Mesenchymal stem cell (in vitro differentiated cells and primary cell): ENCODE data around the gene NFKB1.
"Not testable (repeated sequence)": the region's sequence is repeated elsewhere in the genome, so short reads cannot be mapped to it uniquely, and the experiment has no call there.

Experiments
- DNase-seq: peaks from one replicate; pipeline ENCODE4 v3.0.0-alpha.2; 2013
- H2AFZ ChIP-seq: one replicate; pipeline ENCODE4 v1.6.1; 2013; ENCODE audit warnings: low read depth, mild to moderate bottlenecking, control low read depth, inconsistent platforms, low read length, moderate library complexity
- H2AK5ac ChIP-seq: 2 replicates; pipeline ENCODE4 v1.6.1; 2013; ENCODE audit warnings: low read length, moderate library complexity, mild to moderate bottlenecking, inconsistent platforms; ENCODE audit not compliant: severe bottlenecking
- H2BK120ac ChIP-seq: one replicate; pipeline ENCODE4 v1.6.1; 2013; ENCODE audit warnings: low read depth, mild to moderate bottlenecking, inconsistent platforms, low read length, moderate library complexity
- H2BK12ac ChIP-seq, 2 experiments: one replicate each; pipeline ENCODE4 v1.6.1; 2013; ENCODE audit warnings: inconsistent platforms in 2 of 2, low read length in 2 of 2, mild to moderate bottlenecking in 2 of 2, moderate library complexity in 2 of 2, control low read depth in 1 of 2
- H2BK15ac ChIP-seq: one replicate; pipeline ENCODE4 v1.6.1; 2013; ENCODE audit warnings: mild to moderate bottlenecking, low read depth, inconsistent platforms; ENCODE audit not compliant: poor library complexity, severe bottlenecking
- H2BK5ac ChIP-seq: 2 replicates; pipeline ENCODE4 v1.6.1; 2013; ENCODE audit warnings: low read depth, mild to moderate bottlenecking, low read length, control low read depth, inconsistent platforms; ENCODE audit not compliant: poor library complexity, severe bottlenecking
- H3K14ac ChIP-seq, 2 experiments: one replicate each; pipeline ENCODE4 v1.6.1; 2013; ENCODE audit warnings: inconsistent platforms in 2 of 2, low read length in 2 of 2, control low read depth in 1 of 2, mild to moderate bottlenecking in 1 of 2, moderate library complexity in 1 of 2
- H3K18ac ChIP-seq, 2 experiments: one replicate each; pipeline ENCODE4 v1.6.1; 2013; ENCODE audit warnings: inconsistent platforms in 2 of 2, low read length in 2 of 2, control low read depth in 1 of 2, low read depth in 1 of 2, mild to moderate bottlenecking in 1 of 2
- H3K23ac ChIP-seq, 2 experiments: one replicate each; pipeline ENCODE4 v1.6.1; 2013; ENCODE audit warnings: inconsistent platforms in 2 of 2, low read length in 2 of 2, mild to moderate bottlenecking in 2 of 2, moderate library complexity in 2 of 2, control low read depth in 1 of 2
- H3K27ac ChIP-seq: 2 replicates; pipeline ENCODE4 v1.5.1; 2013; ENCODE audit warnings: mild to moderate bottlenecking, moderate library complexity, low read length, control low read depth, inconsistent platforms; ENCODE audit not compliant: poor library complexity, severe bottlenecking
- H3K27me3 ChIP-seq, 2 experiments: 2 replicates each; pipeline versions ENCODE4 v1.6.1 to v1.7.0; 2013; ENCODE audit warnings: low read length in 2 of 2, mild to moderate bottlenecking in 2 of 2, moderate library complexity in 2 of 2, control low read depth in 1 of 2, inconsistent platforms in 1 of 2; ENCODE audit not compliant: control insufficient read depth in 1 of 2, insufficient read depth in 1 of 2
- H3K36me3 ChIP-seq, 2 experiments: 2 replicates each; pipeline versions ENCODE4 v1.6.1 to v1.7.0; 2013; ENCODE audit warnings: low read length in 2 of 2, control low read depth in 1 of 2, inconsistent platforms in 1 of 2, low read depth in 1 of 2, mild to moderate bottlenecking in 1 of 2; ENCODE audit not compliant: insufficient read depth in 2 of 2, control insufficient read depth in 1 of 2
- H3K4ac ChIP-seq, 2 experiments: one replicate each; pipeline ENCODE4 v1.6.1; 2013; ENCODE audit warnings: inconsistent platforms in 2 of 2, low read length in 2 of 2, mild to moderate bottlenecking in 2 of 2, moderate library complexity in 2 of 2, control low read depth in 1 of 2, low read depth in 1 of 2
- H3K4me1 ChIP-seq: 2 replicates; pipeline ENCODE4 v1.6.1; 2013; ENCODE audit warnings: low read depth, low read length, control low read depth; ENCODE audit not compliant: control insufficient read depth, insufficient read depth
- H3K4me2 ChIP-seq: 2 replicates; pipeline ENCODE4 v1.6.1; 2013; ENCODE audit warnings: low read length, mild to moderate bottlenecking, inconsistent platforms; ENCODE audit not compliant: poor library complexity, severe bottlenecking
- H3K4me3 ChIP-seq, 2 experiments: 2 replicates each; pipeline versions ENCODE4 v1.5.1 to v1.7.0; 2013; ENCODE audit warnings: low read length in 2 of 2, mild to moderate bottlenecking in 2 of 2, control low read depth in 1 of 2, low read depth in 1 of 2; ENCODE audit not compliant: insufficient read depth in 1 of 2
- H3K79me1 ChIP-seq: replicated peaks from 2 replicates; pipeline ENCODE4 v1.6.1; 2013; ENCODE audit warnings: mild to moderate bottlenecking, control low read depth, low read length, inconsistent platforms; ENCODE audit not compliant: poor library complexity, severe bottlenecking
- H3K9ac ChIP-seq: 2 replicates; pipeline ENCODE4 v1.7.0; 2013; ENCODE audit warnings: mild to moderate bottlenecking, low read length, moderate library complexity
- H3K9me3 ChIP-seq: 2 replicates; pipeline ENCODE4 v1.7.0; 2013; ENCODE audit warnings: mild to moderate bottlenecking, low read length; ENCODE audit not compliant: control insufficient read depth
- H4K8ac ChIP-seq: one replicate; pipeline ENCODE4 v1.6.1; 2013; ENCODE audit warnings: inconsistent platforms, mild to moderate bottlenecking, low read length, moderate library complexity
- H4K91ac ChIP-seq: one replicate; pipeline ENCODE4 v1.6.1; 2013; ENCODE audit warnings: mild to moderate bottlenecking, low read length, inconsistent platforms
- WGBS: methylation state at CpG from one replicate; pipeline ENCODE4 v1.1.7; 2013; ENCODE audit warnings: mixed read lengths; 5-methylcytosine and 5-hydroxymethylcytosine counted together

The NFKB1 gene

DNA sequence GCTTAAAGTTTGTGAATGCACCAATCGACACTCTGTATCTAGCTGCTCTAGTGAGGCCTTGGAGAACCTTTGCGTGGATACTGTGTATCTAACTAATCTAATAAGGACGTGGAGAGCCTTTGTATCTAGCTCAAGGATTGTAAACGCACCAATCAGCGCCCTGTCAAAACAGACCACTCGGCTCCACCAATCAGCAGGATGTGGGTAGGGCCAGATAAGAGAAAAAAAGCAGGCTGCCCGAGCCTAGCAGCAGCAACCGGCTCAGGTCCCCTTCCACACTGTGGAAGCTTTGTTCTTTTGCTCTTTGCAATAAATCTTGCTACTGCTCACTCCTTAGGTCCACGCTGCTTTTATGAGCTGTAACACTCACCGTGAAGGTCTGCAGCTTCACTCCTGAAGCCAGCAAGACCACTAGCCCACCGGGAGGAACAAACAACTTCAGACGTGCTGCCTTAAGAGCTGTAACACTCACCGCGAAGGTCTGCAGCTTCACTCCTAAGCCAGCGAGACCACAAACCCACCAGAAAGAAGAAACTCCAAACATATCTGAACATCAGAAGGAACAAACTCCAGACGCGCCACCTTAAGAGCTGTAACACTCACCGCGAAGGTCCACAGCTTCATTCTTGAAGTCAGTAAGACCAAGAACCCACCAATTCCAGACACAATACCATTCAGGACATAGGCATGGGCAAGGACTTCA lies 17.0 kb upstream of the NFKB1 start:
- not testable (repeated sequence) for H3K23ac ChIP-seq, H3K4ac ChIP-seq, H2BK5ac ChIP-seq, H3K9ac ChIP-seq, H3K18ac ChIP-seq, H3K4me2 ChIP-seq, H4K91ac ChIP-seq, H2BK15ac ChIP-seq, H2AK5ac ChIP-seq, H3K9me3 ChIP-seq, H3K4me3 ChIP-seq, DNase-seq, H3K27me3 ChIP-seq, H3K14ac ChIP-seq, H3K79me1 ChIP-seq, H2AFZ ChIP-seq, H2BK120ac ChIP-seq, H2BK12ac ChIP-seq, H3K4me1 ChIP-seq, H3K36me3 ChIP-seq, H3K27ac ChIP-seq, H4K8ac ChIP-seq
- 86% methylated on average over 15 of the region's 19 CpGs for WGBS

- Histone ChIP-seq H3K23ac (no peak overlapping the region), H3K14ac (no peak overlapping the region), H3K9me3 (no peaks in the 10 kb centered on the region), H2BK5ac (no peak overlapping the region), H2BK12ac (no peak overlapping the region), H3K27me3 (no peaks in the 10 kb centered on the region), H2BK120ac (no peak overlapping the region), H4K91ac (no peak overlapping the region), H3K4me3 (no peak overlapping the region), H2BK15ac (no peak overlapping the region), H3K79me1 (no peaks in the 10 kb centered on the region), H3K9ac (no peak overlapping the region), H3K18ac (no peak overlapping the region), H3K27ac (no peak overlapping the region), H3K4me2 (no peak overlapping the region), H3K36me3 (no peaks in the 10 kb centered on the region), H3K4me1 (no peaks in the 10 kb centered on the region), H4K8ac (no peak overlapping the region), H2AK5ac (no peak overlapping the region), H2AFZ (no peak overlapping the region), H3K4ac (no peak overlapping the region)
- WGBS, result no CpG with 5 or more reads among the region's 2 CpGs
- no peak for DNase-seq
Measured at GRCh38 chr4:102492531-102493241, 8.5 kb upstream of the NFKB1 start.

DNA sequence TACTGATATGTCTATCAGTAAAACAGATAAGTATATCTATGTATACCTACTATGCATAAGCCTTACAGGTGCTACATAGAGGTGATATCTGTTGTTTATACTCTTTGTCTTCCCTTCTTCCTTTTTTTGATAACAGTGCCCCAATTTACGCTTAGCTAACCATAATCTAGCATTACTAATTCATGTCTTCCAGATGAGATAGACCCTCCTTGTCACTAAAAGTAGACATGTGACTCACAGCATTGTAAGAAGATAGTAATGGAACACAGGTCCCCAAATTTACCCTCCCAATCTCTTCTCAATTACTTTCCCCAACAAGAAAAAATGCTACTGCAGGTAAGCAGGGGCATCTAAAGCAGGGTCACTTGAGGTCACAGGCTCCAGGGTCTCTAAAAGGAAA lies 7.9 kb upstream of the NFKB1 start:
- no peak overlapping the region for H3K23ac ChIP-seq
- H3K4ac ChIP-seq, result no peak overlapping the region
- H2BK15ac ChIP-seq, result no peak overlapping the region
- no peak overlapping the region for H4K91ac ChIP-seq
- H3K36me3 ChIP-seq, result no peaks in the 10 kb centered on the region
- H3K4me2 ChIP-seq, result no peak overlapping the region
- H3K14ac ChIP-seq, result no peak overlapping the region
- no peak overlapping the region for H2BK120ac ChIP-seq
- H3K4me3 ChIP-seq, result no peak overlapping the region
- no peak overlapping the region for H3K9ac ChIP-seq
- H2AFZ ChIP-seq, result no peak overlapping the region
- no peak overlapping the region for H2BK5ac ChIP-seq
- no peak overlapping the region for H2BK12ac ChIP-seq
- no peak overlapping the region for H4K8ac ChIP-seq
- no peaks in the 10 kb centered on the region for H3K9me3 ChIP-seq
- no peak overlapping the region for H3K18ac ChIP-seq
- no peak for DNase-seq
- H3K4me1 ChIP-seq, result no peaks in the 10 kb centered on the region
- H3K27me3 ChIP-seq, result no peaks in the 10 kb centered on the region
- H2AK5ac ChIP-seq, result no peak overlapping the region
- no peak overlapping the region for H3K27ac ChIP-seq
- 79% methylated on average over 1 of the region's 1 CpG for WGBS
- no peaks in the 10 kb centered on the region for H3K79me1 ChIP-seq

- no peak overlapping the region for H4K8ac ChIP-seq
- no peak overlapping the region for H3K18ac ChIP-seq
- H3K4ac ChIP-seq, result no peak overlapping the region
- no peak overlapping the region for H2BK5ac ChIP-seq
- H2AFZ ChIP-seq, result no peak overlapping the region
- H3K79me1 ChIP-seq, result no peaks in the 10 kb centered on the region
- H3K9ac ChIP-seq, result no peak overlapping the region
- WGBS, result 83% methylated on average over 1 of the region's 1 CpG
- H2BK15ac ChIP-seq, result no peak overlapping the region
- no peak overlapping the region for H4K91ac ChIP-seq
- H3K23ac ChIP-seq, result no peak overlapping the region
- H3K4me3 ChIP-seq, result no peak overlapping the region
- H3K14ac ChIP-seq, result no peak overlapping the region
- H2BK120ac ChIP-seq, result no peak overlapping the region
- no peak overlapping the region for H3K4me2 ChIP-seq
- H3K36me3 ChIP-seq, result no peaks in the 10 kb centered on the region
- no peak overlapping the region for H3K27ac ChIP-seq
- no peaks in the 10 kb centered on the region for H3K4me1 ChIP-seq
- no peak overlapping the region for H2BK12ac ChIP-seq
- H3K27me3 ChIP-seq, result no peaks in the 10 kb centered on the region
- no peaks in the 10 kb centered on the region for H3K9me3 ChIP-seq
- no peak for DNase-seq
- no peak overlapping the region for H2AK5ac ChIP-seq
Measured at GRCh38 chr4:102493794-102494193, 7.4 kb upstream of the NFKB1 start.
